Activated CD8-positive, alpha-beta memory T cell treated with anti-CD3 and anti-CD28 coated beads, Interleukin-2, amount 50 U/mL, for 1 hour (primary cell): ENCODE measurements around the gene AVPI1.
"Not testable (repeated sequence)": the region's sequence is repeated elsewhere in the genome, so short reads cannot be mapped to it uniquely, and the experiment has no call there.

Source experiments
- DNase-seq: peaks from one replicate; pipeline ENCODE4 v3.0.0-alpha.2; 2020; ENCODE audit errors: extremely low read depth

The AVPI1 gene

DNA sequence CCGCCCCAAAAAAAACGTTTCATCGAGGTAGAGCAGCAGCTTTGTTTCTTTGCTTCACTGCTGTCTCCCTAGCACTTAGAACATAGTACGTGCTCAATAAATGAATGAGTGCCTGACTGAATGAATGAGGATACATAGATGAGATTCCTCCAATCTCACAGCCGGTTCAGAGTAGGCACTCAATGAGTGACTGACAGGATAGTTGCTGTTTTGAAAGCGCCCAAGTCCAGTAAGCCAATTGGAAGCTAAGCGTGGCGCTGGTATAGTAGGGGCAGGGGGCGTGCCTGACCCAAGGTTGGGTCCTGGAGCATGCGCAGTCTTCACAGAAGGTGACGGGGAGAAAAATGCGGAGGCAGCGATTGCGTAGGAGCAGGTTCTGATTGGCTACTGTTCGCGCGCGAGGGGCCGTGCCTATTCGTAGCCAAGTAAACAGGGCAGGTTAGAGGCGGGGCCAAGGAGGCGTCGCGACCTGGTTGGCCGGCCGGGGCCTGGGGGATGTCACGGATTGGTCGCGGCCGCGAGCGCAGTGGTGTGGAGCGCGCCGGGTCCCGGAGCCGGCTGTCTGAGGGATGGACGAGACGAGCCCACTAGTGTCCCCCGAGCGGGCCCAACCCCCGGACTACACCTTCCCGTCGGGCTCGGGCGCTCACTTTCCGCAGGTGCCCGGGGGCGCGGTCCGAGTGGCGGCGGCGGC, 46.7 kb downstream of the AVPI1 start, which contains the start of gene PI4K2A:
TSS of gene PI4K2A (plus strand) at position 498 of the 694 bp plus-strand sequence. CDS start at position 570, 72 bp downstream.
- peak; percentile 99 for DNase-seq

DNA sequence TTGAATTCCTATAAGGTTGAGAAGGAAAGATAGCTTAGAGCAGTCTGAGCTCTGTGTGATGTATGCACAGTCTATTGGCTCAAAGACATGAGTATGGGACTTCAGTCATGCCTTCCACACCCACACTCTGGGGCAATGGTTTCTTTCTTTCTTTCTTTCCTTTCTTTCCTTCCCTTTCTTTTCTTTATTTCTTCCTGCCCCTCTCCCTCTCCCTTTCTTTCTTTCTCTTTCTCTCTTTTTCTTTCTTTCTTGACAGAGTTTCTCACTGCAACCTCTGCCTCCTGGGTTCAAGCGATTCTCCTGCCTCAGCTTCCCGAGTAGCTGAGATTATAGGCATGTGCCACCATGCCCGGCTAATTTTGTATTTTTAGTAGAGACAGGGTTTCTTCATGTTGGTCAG, 48.0 kb downstream of the AVPI1 start:
- DNase-seq: not testable (repeated sequence)

- DNase-seq: no peak
Measured at GRCh38 chr10:97635577-97635976, 51.5 kb downstream of the AVPI1 start.

- no peak for DNase-seq
Measured at GRCh38 chr10:97633921-97634320, 53.1 kb downstream of the AVPI1 start.

- DNase-seq: peak; percentile 89
Measured at GRCh38 chr10:97632949-97633884, 53.8 kb downstream of the AVPI1 start, which contains the start of gene MORN4. Gene MORN4, minus strand, starts transcription at chr10:97633500. Its CDS starts 13,847 bp downstream, at chr10:97619653.

DNA sequence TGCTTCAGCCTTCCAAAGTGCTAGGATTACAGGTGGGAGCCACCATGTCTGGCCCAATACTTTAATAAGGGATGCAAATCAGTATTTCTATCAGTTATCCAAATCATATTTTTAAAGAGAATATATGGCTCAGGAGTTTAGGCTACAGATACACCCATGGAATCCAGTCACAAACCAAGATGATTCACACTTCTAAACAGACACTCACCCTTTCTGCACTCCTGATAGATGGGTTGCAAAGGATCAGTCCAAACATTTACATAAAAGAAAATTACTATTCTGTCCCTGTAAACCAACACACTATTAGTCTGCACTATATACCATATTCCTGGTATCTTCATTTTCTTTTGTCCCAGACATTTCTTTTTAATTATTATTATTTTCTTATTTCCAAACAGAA, 55.9 kb downstream of the AVPI1 start:
- DNase-seq: no peak

DNA sequence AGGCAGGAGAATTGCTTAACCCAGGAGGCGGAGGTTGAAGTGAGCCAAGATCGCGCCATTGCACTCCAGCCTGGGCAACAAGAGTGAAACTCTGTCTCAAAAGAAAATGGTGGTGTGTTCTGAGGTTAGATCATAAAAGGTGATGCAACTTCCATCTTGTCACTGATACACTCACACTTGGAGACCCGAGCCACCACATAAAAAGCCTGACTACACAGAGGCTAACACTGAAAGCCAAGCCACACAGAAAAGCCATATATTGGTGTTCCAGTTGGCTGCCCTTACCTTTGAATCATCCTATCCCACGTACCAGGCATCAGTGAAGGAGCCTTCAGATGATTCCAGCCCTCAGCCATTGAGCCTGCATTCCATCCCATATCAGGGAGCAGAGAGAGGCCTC, 57.8 kb downstream of the AVPI1 start:
- no peak for DNase-seq

DNA sequence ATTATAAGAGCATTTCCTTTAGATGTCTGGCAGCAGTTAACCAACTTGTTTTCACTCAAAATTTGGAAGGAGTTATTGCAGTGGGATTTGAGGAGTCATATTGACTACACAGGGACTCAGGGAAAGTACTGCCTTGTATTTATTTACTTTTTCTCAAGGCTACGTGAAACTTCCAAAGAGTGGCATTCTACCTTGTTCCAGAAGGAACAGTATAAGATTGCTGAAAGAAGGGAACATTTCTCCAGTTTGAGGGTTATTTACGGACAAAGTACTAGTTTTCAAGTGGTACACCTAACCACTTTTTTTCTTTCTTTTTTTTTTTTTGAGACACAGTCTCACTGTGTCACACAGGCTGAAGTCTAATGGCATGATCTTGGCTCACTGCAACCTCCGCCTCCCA, 58.8 kb downstream of the AVPI1 start:
- no peak for DNase-seq

- no peak for DNase-seq
Measured at GRCh38 chr10:97627731-97628130, 59.3 kb downstream of the AVPI1 start.
